Neural progenitor cell (in vitro differentiated cells): ENCODE measurements around the gene SCP2.

Experiments
- EZH2phosphoT487 ChIP-seq: fragments of 200-600 bp; sonication (generic); IDR thresholded peaks from 2 replicates; pipeline ENCODE4 v1.6.1; 2017; ENCODE audit warnings: antibody characterized with exemption
- TF ChIP-seq, protein P1 (sequence below): fragments of 200-600 bp; sonication (generic); IDR thresholded peaks from 2 replicates; pipeline ENCODE4 v1.5.1; 2017; ENCODE audit warnings: antibody characterized with exemption, mild to moderate bottlenecking

DNA sequence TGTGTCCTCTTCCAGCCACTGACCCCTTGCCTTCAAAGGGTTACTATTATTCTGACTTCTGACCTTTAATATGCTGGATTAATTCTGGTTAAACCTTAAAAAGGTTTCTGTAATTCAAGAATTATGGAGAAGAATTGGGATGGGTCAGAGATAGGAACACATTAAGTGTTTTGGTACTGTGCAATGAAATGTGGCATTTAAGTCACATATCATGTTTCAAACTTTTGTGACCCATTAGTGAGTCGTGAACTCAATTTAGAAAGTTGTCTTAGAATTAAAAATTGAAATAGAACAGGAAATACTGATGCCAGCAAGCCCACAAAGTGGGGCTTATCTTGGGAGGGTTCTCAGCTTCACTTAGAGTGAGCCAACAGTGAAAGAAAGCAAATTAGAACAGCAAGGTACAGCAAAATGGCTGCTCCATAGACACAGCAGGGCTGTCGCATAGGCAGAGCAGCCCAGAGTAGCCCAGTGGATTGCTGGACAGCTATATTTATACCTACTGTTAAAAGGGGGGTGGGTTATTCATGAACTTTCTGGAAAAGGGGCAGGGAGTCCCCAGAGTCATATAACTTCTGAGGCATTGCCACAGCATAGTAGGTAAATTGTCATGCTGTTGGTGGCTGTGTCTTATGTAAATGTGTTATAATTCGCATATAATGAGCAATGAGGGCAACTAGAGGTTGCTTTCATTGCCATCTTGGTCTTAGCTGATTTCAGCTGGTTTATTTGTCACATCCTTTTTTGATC, 10.5 kb downstream of the SCP2 start:
- no peak for TF ChIP-seq EZH2phosphoT487
- TF ChIP-seq, protein P1, sequence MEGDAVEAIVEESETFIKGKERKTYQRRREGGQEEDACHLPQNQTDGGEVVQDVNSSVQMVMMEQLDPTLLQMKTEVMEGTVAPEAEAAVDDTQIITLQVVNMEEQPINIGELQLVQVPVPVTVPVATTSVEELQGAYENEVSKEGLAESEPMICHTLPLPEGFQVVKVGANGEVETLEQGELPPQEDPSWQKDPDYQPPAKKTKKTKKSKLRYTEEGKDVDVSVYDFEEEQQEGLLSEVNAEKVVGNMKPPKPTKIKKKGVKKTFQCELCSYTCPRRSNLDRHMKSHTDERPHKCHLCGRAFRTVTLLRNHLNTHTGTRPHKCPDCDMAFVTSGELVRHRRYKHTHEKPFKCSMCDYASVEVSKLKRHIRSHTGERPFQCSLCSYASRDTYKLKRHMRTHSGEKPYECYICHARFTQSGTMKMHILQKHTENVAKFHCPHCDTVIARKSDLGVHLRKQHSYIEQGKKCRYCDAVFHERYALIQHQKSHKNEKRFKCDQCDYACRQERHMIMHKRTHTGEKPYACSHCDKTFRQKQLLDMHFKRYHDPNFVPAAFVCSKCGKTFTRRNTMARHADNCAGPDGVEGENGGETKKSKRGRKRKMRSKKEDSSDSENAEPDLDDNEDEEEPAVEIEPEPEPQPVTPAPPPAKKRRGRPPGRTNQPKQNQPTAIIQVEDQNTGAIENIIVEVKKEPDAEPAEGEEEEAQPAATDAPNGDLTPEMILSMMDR = no peak
